Thoracic aorta (tissue), 2 donors: ENCODE results near the gene RAB3D. TPM values are rescaled to one million over a fixed set of nuclear protein-coding genes. Genes with fewer than 3 reads are reported as not detected.
A peak's percentile ranks its signal among the peaks of the same experiment; 100 is the strongest.

Experiments
- ATAC-seq: fragments of 150-250 bp; one replicate; pipeline ENCODE4 v1.8.0; 2017; ENCODE audit warnings: low read depth; ENCODE audit not compliant: insufficient number of reproducible peaks, low FRiP score
- DNase-seq: peaks from one replicate; pipeline ENCODE4 v3.0.0-alpha.2; 2020; ENCODE audit warnings: low spot score
- H3K27ac ChIP-seq, 2 donors: fragments of 200-600 bp; sonication (generic); 1 replicate in 1 of 2; 2 replicates in 1 of 2; pipeline ENCODE4 v1.5.1; 2016; ENCODE audit warnings: mild to moderate bottlenecking in 2 of 2, moderate library complexity in 2 of 2
- H3K27me3 ChIP-seq: fragments of 200-600 bp; sonication (generic); replicated peaks from 2 replicates; pipeline ENCODE4 v1.6.0; 2016; ENCODE audit warnings: mild to moderate bottlenecking; ENCODE audit not compliant: insufficient read depth
- H3K36me3 ChIP-seq: fragments of 200-600 bp; sonication (generic); one replicate; pipeline ENCODE4 v1.5.1; 2016
- H3K4me1 ChIP-seq, 2 donors: fragments of 200-600 bp; sonication (generic); 1 replicate in 1 of 2; 2 replicates in 1 of 2; pipeline versions ENCODE4 v1.5.1 to v1.6.0; 2016; ENCODE audit warnings: low read depth in 2 of 2, mild to moderate bottlenecking in 1 of 2; ENCODE audit not compliant: control insufficient read depth in 1 of 2
- H3K4me3 ChIP-seq: fragments of 200-600 bp; sonication (generic); 2 replicates; pipeline ENCODE4 v1.5.1; 2016; ENCODE audit warnings: mild to moderate bottlenecking
- H3K9me3 ChIP-seq: fragments of 200-600 bp; sonication (generic); 2 replicates; pipeline ENCODE4 v1.5.1; 2016
- total RNA-seq, 2 donors: library from RNA; depleted of rRNA; stranded (reverse); fragments of >200 nt; gene quantifications; one replicate each; pipeline versions ENCODE4 v1.1.0 to v1.2.3, GENCODE V29; 2016
- TF ChIP-seq, protein P1 (sequence below): fragments of 200-600 bp; sonication (generic); IDR thresholded peaks from one replicate; pipeline ENCODE4 v1.5.1; 2019; ENCODE audit warnings: antibody characterized with exemption

The RAB3D gene
- total RNA-seq, 2 donors from 2014 or later: 14.2 to 20.4 TPM

DNA sequence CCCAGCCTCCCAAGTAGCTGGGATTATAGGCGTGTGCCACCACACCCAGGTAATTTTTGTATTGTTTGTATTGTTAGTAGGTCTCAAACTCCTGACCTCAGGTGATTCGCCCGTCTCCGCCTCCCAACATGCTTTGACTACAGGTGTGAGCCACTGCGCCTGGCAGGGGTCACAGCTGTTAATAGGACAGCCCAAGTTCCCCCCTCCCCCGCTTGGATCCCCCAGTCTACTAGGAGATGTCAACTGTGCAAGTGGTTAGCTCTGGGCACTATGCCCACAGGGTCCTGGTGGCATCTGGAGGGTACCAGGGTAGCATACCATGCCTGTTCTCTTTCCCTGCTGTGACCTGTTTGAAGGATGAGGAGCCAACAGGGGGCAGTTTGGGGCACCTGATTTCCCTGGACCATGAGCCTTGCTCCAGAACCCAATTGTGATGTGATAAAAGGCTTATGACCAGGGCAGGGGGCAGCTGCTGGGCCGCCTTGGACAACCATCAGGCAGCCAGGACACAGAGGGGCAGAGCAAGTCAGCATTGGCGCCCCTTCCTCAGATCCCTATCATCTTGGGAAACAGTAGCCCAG, 43.7 kb downstream of the RAB3D start, which contains the start of gene TSPAN16:
Gene TSPAN16, plus strand, starts transcription at position 496 of the 581 bp plus-strand sequence. CDS start 138 bp downstream, outside the sequence.
- DNase-seq (no peak), ATAC-seq (no peak)
- H3K4me1 ChIP-seq: peaks cover 0 to 12% of the 10 kb centered on the region in 2 donors
- H3K4me3 ChIP-seq: no peak within 1 kb of the TSS
- TF ChIP-seq, protein P1, sequence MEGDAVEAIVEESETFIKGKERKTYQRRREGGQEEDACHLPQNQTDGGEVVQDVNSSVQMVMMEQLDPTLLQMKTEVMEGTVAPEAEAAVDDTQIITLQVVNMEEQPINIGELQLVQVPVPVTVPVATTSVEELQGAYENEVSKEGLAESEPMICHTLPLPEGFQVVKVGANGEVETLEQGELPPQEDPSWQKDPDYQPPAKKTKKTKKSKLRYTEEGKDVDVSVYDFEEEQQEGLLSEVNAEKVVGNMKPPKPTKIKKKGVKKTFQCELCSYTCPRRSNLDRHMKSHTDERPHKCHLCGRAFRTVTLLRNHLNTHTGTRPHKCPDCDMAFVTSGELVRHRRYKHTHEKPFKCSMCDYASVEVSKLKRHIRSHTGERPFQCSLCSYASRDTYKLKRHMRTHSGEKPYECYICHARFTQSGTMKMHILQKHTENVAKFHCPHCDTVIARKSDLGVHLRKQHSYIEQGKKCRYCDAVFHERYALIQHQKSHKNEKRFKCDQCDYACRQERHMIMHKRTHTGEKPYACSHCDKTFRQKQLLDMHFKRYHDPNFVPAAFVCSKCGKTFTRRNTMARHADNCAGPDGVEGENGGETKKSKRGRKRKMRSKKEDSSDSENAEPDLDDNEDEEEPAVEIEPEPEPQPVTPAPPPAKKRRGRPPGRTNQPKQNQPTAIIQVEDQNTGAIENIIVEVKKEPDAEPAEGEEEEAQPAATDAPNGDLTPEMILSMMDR: no peak
- H3K27me3 ChIP-seq: no peaks in the 10 kb centered on the region
- H3K27ac ChIP-seq: peak within 1 kb of the TSS; percentile 22 to 46
- no peaks in the 10 kb centered on the region for H3K36me3 ChIP-seq
- no peaks in the 10 kb centered on the region for H3K9me3 ChIP-seq

DNA sequence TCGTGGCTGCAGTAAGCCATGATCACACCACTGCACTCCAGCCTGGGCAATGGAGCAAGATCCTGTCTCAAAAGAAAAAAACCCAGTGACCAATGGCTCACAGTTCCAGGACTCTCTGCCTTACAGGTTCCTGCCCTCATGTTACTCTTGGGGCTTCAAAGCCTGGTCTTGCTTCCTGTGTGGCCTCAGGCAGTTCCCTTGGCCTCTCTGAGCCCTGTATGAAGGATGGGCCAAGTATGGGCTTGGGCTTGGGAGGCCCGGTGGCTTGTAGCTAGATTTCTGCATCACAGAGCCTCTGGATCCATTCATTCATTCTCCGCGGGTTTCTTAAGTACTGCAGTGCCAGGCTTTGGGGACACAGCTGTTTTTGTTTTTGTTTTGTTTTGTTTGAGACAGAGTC, 44.3 kb downstream of the RAB3D start:
- ATAC-seq (no peak), DNase-seq (no peak)
- H3K4me3 ChIP-seq: no peak overlapping the region
- no peak overlapping the region for H3K27ac ChIP-seq
- peaks cover 0 to 12% of the 10 kb centered on the region in 2 donors for H3K4me1 ChIP-seq
- H3K36me3 ChIP-seq: no peaks in the 10 kb centered on the region
- no peaks in the 10 kb centered on the region for H3K9me3 ChIP-seq
- TF ChIP-seq, protein P1: no peak
- H3K27me3 ChIP-seq: no peaks in the 10 kb centered on the region

DNA sequence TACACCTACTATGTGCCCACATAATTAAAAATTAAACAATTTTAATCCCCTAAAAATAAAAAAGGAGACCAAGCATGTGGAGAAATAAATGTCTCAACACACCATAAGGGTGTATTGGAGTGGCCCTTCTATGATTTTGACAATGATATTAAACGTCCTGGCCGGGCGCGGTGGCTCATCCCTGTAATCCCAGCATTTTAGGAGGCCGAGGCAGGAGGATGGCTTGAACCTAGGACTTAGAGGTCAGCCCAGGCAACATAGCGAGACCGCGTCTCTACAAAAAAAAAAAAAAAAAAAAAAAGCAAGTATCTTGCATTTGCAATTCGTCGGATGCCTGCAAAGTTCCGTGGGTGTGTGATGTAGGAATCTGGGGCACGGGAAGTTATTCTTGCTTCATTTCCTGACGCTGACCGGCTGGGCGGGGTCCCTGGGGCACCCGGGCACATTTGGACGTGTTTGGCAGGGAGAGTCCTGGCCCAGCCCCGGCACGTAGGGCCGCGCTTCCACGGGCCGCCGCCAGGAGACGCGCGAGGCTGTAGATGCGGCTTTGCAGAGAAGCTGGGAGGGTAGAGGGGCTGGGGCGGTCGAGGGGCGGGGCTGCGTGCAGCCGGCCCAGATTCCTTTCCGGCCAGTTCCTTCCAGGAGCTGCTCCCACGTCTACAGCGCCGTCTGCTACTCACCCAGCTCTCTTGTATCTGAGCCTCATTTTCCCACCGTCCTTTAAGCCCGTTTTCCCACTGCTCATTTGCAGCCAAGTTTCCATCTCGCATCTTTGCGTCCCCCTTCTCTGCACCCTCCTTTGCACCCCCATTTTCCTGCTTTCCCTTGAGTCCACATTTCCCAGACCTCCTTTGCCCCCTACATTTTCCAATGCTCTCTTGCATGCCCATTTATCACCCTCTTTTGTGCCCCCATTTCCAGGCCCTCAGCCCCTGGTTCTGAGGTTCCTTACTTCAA, 45.7 kb downstream of the RAB3D start:
- no peaks in the 10 kb centered on the region for H3K27me3 ChIP-seq
- DNase-seq (peak; percentile 93), ATAC-seq (peak; percentile 84)
- H3K9me3 ChIP-seq: no peaks in the 10 kb centered on the region
- peak overlapping the region; percentile 48 for H3K4me3 ChIP-seq
- TF ChIP-seq, protein P1: peak; percentile 99
- no peaks in the 10 kb centered on the region for H3K36me3 ChIP-seq
- H3K4me1 ChIP-seq: peaks cover 0 to 12% of the 10 kb centered on the region in 2 donors
- H3K27ac ChIP-seq: peak overlapping the region; percentile 50 to 55

DNA sequence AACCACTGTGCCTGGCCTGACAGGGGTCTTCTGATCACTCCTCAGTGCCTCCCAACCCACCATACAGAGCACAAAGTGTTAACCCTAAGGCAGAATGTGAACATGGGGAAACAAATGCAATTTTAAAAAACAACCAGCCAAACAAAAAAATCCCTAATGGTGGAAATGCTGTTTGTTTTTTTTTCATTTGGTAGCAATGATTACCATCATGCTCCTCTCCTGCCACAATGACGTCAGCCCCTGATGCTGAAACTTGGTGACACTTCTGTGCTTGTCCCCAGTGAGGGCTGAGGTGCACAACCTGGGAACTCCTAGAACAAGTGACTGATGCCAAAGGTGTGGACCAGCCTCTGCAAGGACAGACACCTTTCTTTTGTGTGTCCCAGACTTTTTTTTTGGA, 47.5 kb downstream of the RAB3D start:
- TF ChIP-seq, protein P1: no peak
- Histone ChIP-seq H3K36me3 (no peaks in the 10 kb centered on the region), H3K27ac (no peak overlapping the region), H3K27me3 (no peaks in the 10 kb centered on the region), H3K4me3 (no peak overlapping the region), H3K4me1 (peaks cover 0 to 12% of the 10 kb centered on the region in 2 donors), H3K9me3 (no peaks in the 10 kb centered on the region)
- DNase-seq: no peak
- ATAC-seq: no peak

DNA sequence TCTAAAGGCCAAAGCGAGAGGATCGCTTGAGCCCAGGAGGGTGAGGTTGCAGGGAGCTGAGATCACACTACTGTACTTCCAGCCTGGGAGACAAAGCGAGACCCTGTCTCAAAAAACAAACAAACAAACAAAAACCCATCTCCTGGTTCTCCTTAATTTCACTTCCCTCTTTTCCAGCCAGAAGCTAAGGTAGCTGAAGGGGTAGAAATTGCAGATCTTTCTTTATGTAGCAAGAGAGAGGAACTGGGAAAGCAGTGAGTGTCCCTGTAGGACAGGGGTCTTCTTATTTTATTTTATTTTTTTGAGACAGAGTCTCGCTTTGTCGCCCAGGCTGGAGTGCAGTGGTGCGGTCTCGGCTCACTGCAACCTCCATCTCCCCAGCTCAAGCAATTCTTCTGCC, 48.0 kb downstream of the RAB3D start:
- no peaks in the 10 kb centered on the region for H3K9me3 ChIP-seq
- H3K36me3 ChIP-seq: no peaks in the 10 kb centered on the region
- H3K4me3 ChIP-seq: no peak overlapping the region
- DNase-seq (no peak), ATAC-seq (no peak)
- H3K27ac ChIP-seq: no peak overlapping the region
- TF ChIP-seq, protein P1: no peak
- H3K4me1 ChIP-seq: peaks cover 0 to 9% of the 10 kb centered on the region in 2 donors
- H3K27me3 ChIP-seq: no peaks in the 10 kb centered on the region
